ENCODE data around the gene KIF4A. TPM values are rescaled to one million over a fixed set of nuclear protein-coding genes. Genes with fewer than 3 reads are reported as not detected.

Gene KIF4A
- total and polyA plus RNA-seq, 9 of the 15 experiments (the other 6 are each of a cell fraction or from before 2014, with no cell fraction given) = 13.0 to 42.7 (median 35.9) TPM

GRCh38 chrX:70411475-70411874 is 121.6 kb downstream of the KIF4A start (continued):
- no peak for TF ChIP-seq AFF4 (CRISPR knock-in tag; IDR thresholded peaks at IDR 0.05)
- no peak for TF ChIP-seq MGA (IDR thresholded peaks at IDR 0.05)
- TF ChIP-seq ZNF174 (CRISPR knock-in tag; IDR thresholded peaks at IDR 0.05) = no peak

Data from K562 (cell line).